ENCODE data around the gene COPG2.

The COPG2 gene

GRCh38 chr7:130492523-130493274 lies 175.8 kb downstream of the COPG2 start:
- no peak for DNase-seq

GRCh38 chr7:130491841-130492522 lies 176.6 kb downstream of the COPG2 start, which contains the start of gene MEST:
Gene MEST (plus strand): TSS chr7:130492085. CDS start chr7:130492314, 229 bp downstream.
- DNase-seq: peak in 2 of 3 donors; percentile 20 to 46

DNA sequence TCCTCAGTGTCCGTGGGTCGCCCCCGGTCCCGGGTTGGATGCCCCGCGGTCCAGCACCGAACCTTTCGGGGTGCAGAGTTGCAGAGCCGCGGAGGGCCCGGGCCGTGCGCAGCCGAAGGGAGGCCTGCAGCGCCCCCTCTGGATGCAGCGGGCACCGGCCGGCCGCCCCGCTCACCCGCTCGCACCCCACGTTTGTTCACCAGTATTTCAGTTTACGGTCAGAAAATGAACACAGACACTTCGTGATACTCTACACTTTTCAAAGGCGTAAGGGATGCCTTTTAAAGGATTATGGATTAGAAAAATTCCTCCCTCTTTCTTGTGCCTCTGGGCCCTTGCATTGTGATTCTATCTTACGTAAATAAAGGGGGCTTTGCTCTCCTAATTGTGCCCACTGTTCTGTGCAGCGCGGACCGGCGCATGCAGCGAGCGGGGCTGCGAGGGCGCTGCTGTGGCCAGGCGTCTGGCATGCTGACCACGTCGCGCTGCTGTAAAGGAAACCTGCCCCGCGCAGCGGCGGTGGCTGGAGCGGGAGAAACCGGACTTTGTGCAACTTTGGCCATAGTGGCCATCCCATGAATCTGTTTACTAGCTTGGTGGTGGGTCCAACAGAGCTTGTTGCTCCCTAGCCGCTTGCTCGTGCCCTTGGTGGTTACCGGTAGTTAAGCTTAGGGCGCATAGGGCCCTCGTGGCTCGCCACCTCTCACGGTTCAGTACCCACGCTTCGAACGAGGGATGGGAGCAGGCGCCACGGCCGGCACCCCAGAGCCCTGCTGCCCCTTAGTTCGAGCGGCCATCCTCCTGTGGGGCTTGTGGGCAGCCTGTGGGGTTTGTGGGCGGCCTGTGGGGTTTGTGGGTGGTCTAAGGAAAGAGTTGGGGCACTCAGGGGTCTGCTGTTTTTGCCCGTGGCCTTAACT lies 177.4 kb downstream of the COPG2 start:
- DNase-seq: peak; percentile 28 to 67 (median 51)

GRCh38 chr7:130490311-130490791 lies 178.2 kb downstream of the COPG2 start:
- no peak for DNase-seq

DNA sequence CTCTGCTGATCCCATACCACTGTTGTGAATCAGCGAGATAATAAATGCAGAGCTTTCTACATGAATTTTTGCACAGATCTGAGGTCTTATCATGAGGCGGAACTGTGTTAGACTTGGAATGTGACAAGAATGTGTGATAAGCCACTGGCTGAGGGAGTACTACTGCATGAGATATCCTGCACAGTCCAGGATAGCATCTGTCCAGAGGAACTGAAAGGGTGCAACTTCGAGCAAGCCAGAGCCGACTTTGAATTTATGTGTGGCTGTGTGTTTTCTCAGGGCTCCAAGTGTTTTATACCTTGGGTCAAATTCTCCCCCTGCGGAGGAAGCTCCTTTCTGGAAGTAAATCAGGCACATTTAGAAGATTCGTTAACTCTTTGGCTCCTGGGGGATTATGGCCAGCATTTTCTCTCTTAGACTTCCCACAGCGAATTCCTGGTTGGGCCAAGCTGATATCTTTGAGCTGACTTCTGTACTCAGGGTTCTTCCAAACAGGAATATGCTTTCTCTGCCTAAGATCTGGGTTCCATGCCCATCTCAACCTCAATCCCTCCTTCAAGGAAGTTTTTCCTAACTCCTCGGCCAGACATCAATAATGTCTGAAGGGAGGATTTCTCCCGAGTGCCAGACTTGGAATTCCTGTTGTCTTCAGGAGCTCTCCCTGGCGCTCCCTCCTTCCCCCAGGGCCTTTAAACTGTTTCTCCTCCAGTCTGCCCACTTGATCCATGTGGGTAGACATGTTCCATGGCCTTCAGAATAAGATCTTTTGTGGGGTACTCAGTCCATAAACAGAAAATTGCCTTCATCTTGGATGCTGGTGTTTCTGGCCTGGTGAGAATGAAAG lies 179.2 kb downstream of the COPG2 start:
- no peak for DNase-seq

- no peak for DNase-seq
Observed at GRCh38 chr7:130488392-130489139, 180.0 kb downstream of the COPG2 start.

DNA sequence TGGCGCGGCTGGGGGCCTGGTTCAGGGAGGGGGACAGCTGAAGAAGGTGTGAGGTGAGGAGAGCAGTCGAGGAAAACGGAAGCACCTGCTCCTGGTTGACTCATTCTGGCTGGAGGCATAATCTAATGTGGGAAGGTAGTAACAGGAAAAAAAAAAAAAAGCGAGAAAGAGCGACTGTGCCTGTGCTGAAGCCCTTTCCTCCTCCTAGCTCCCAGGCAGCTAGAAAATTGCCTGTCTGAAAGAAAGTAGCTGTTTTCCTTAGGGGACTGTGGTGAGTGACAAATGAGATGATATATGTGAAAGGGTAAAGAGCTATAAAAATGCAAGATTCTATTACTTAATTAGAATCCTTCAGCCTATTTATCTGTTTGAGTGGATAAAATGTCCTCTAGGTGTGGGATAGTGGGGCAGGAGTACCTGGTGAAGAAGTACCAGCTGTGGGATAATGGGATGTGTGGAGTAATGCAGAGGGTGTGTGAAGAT lies 181.6 kb downstream of the COPG2 start:
- DNase-seq: no peak

DNA sequence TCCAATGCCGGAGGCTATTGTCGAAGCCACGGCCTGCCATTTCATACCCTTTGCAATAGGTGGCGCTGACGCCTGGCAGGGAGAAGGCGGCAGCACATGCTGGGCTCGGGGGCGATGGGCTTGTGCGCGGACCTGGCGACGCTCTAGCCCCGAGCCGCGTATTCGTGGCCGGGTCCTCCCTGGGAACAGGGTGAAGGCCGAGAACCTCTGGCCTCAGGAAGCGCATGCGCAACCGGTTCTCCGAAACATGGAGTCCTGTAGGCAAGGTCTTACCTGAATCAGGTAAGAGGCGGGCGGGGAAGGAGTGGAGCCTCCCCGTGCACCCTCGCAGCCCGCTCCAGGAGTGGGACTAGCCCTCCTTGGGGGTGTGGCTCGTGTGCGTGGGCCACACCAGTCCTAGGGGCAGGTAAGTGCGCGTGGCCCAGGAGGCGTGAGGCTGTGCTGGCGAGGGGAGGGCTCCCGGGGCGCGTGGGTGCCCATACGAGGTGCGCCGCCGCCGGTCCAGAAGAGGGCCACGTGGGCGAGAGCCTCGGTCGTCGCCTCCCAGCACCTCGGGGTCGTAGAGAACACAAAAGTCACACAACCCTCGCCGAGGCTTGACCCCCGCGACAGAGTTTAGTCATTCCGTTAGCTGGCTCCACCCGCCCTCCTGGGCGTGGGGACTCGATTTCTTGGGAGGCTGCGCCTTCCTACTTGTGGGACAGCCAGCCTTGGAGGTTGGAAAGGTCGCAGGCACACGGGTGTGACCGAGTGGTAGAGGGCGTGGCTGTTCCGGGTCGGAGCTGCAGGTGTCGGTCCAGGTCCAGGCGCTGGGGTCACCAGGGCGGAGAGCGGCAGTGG lies 182.2 kb downstream of the COPG2 start:
- peak; percentile 61 to 74 (median 68) for DNase-seq

DNA sequence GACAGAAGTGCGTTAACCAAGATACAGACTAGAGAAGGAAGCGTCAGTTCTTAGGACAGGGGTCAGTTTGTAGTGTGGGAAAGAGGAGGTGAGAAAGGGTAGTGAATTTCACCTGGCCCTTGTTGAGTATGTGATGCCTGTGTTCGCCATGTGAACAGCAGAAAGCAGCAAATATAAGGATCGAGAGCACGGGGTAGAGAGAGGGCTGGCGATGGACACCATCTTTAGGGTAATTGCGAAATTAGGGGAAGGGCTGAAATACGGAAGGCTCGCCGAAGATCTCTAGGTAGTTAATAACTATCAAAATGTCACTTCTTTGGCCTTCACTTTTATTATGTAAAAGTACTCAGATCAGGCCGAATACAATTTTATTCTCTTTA lies 182.8 kb downstream of the COPG2 start:
- DNase-seq: no peak

DNA sequence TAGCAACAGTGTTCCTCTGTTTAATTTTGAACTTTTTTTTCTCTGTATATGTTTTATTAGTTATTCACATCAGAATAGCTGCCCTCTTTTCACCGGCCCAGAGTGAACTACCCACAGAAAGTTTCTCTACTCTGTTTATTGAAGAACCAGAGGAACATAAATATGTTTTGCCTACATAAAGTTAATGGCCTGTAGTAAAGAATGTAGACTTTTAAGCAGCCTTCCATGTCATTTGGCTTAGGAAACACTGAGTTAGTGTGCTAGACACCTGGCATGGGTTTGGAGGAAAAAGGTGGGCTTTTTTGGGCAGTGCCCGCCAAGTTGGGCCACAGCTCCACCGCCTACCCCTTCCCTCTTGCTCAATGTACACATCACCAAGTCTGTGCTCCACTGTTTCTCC lies 185.5 kb downstream of the COPG2 start:
- no peak for DNase-seq

DNA sequence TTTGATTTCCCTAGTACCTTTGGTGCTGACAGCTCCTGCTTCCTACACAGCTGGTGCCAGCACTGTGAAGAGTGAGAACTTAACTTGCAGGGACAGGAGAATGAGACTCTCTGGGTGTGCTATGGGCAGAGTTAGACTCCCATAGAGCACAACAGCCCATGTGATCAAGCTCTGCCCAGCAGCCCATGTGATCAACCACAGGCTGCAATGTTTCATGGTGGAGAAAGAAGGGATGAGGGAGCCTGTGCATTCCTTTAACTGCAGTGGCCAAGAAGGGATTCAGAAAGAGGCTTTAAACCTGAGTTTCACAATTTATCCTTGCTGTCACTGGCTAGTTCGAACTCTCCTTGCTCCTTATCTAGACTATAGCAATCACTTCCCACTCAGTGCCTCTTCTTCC lies 186.7 kb downstream of the COPG2 start:
- DNase-seq: no peak

DNA sequence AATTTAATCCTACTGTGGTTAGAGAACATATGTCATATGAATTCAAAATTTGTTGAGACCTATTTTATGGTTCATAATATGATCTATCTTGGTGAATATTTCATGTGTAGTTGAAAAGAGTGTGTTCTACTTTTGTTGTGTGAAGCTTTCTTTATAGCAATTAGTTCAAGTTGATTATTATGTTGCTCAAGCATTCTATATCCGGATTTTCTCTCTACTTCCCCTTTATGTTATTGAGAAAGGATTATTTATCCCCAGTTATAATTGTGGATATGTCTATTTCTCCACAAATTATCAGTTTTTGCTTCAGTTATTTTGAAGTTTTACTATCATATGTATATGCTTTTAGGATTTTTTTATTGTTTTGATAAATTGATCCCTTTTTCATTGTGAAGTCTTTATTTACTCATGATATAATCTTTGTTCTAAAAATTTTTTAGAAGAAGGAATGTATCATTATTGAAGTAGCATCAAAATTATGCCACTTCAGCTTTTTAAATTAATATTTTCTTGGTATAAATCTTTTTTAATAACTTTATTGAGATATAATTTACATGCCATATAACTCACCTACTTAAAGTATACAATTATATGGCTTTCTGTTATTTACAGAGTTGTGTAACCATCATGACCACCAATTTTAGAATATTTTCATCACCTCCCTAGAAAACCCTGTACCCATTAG lies 188.7 kb downstream of the COPG2 start:
- DNase-seq: peak in 2 of 3 donors; percentile 30 to 39

DNA sequence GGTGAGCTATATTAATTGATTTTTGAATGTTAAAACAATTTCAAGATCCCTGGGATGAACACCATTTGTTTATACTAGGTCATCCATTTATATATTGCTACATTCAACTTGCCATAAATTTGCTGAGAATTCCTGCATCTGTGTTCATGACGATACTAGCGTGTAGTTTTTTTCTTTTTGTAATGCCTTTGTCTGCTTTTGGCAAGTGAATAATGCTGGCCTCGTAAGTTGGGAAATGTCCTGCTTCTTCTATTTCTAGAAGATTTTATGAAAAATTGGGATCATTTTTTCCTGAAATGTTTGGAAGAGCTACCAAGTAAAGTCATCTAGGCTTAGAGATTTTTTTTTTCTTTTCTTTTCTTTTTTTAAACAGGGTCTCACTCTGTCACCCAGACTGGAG lies 189.6 kb downstream of the COPG2 start:
- DNase-seq: no peak

DNA sequence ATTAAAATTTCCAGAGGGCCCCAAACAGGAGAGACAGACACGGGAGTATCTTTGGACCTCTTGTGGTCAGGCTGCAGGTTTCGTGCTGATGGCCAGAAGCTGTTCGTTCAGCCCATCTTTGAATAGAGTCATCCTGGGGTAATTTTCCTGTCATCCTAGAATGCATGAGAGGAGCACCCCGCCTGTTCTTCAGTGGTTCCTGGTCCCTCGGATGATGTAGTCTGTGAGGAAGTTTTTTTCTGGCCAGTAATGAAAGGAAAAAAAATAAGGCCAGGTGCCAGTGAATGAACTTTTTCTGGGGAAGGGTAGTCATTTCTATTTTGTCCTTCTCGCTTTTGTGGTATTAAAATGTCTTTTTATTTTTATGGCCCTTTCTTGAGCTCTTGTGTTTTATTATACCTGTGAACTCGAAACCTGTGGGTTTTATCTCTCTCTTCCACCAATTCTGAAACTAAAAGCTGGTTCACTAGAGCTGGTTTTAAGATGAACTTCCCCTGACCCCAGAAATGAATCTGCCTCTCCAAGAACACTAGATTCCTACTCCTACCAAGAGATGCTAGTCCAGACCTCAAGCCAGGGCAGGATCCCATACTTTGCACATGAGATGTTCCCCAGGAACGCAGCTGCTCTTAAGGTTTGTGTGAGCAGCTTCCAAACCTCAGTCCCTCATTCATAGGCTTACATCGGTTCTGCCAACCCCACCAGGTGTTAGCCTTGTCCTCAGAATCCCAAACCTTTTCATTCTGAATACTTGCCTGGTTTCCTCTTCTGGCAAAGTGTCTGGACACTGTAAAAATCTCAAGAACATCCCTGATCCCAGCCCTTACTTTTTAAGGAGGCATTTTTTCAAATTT lies 192.0 kb downstream of the COPG2 start:
- DNase-seq: no peak

DNA sequence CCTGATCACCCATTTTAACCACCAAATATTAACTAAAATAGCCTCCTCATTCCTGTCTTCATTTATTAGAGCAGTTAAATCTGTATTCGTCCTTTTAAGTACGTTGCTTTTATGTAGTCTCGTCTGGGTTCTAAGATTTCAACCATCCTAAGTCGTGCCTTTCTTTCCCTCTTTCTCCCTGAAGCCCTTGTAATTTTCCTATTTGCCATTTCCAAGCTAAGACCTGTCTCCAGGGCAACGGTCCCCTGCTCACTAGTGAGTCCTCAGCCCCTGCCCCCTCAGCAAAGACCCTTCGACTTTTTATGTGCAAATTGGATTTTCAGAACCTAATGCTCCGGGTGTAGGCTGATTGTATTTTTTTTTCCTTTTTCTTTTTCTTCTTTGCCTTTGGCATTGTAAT lies 192.8 kb downstream of the COPG2 start:
- no peak for DNase-seq

DNA sequence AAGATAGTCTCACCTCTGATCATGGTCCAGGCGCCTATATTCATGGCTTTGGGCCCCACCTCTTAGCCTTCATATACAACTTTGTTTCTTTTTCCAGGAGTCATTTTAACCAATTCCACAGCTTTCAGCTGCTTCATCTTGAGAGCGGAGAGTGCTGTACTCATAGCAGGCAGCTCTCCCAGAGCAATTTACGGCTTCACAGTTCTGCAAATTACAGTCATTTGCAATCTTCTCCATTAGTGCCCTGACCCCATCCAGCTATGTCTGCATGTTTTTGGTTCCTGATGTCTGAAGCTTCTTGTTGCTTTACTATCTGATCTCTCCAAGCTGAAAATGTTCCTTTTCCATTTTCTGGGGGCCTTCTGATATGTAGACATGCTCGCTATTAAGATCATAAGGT lies 194.7 kb downstream of the COPG2 start:
- DNase-seq: no peak

GRCh38 chr7:130473289-130473688 lies 195.3 kb downstream of the COPG2 start:
- DNase-seq: peak in 2 of 3 donors; percentile 49 to 54

DNA sequence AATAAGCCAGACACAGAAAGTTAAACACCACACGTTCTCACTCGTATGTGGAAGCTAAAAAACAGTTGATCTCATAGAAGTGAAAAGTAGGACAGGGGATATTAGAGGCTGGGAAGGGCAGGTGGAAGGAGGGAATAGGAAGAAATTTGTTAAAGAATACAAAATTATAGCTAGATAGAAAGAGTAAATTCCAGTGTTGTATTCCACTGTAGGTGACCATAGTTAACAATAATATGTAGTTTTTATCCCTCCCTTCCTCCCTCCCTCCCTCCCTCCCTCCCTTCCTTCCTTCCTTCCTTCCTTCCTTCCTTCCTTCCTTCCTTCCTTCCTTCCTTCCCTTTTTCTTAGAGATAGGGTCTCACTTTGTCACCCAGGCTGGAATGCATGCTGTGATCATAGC lies 196.6 kb downstream of the COPG2 start:
- no peak for DNase-seq

GRCh38 chr7:130468612-130469011 lies 199.9 kb downstream of the COPG2 start:
- no peak for DNase-seq

Measured in suppressor macrophage treated with lipopolysaccharide for 1 hour (primary cell).